Amniotic epithelial cell (primary cell): ENCODE measurements around the gene ROR2.
A peak's percentile ranks its signal among the peaks of the same experiment; 100 is the strongest.

Experiments used
- DNase-seq: peaks from one replicate; pipeline ENCODE4 v3.0.0-alpha.2; 2010; ENCODE audit warnings: low read depth

The ROR2 gene

DNA sequence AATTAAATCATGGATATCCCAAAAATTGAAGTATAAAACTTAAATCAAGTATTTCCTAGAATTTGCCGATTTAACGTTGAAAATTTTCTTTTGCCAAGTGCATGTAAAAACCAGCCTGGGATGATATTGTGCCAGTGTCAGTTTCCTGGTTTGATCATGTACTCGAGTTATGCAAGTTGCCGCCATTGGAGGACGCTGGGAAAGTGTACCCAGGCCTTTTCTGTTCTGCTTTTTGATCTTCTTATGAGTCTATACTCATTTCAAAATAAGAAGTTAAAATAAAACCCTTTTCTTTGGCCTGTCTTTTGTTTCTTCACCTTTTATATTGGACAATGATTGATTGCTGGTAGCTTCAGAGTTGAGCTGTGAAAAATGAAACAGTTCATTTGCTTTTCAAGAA, 433.3 kb downstream of the ROR2 start:
- DNase-seq, result no peak

GRCh38 chr9:91516081-91516480, 433.9 kb downstream of the ROR2 start:
- DNase-seq, result no peak

DNA sequence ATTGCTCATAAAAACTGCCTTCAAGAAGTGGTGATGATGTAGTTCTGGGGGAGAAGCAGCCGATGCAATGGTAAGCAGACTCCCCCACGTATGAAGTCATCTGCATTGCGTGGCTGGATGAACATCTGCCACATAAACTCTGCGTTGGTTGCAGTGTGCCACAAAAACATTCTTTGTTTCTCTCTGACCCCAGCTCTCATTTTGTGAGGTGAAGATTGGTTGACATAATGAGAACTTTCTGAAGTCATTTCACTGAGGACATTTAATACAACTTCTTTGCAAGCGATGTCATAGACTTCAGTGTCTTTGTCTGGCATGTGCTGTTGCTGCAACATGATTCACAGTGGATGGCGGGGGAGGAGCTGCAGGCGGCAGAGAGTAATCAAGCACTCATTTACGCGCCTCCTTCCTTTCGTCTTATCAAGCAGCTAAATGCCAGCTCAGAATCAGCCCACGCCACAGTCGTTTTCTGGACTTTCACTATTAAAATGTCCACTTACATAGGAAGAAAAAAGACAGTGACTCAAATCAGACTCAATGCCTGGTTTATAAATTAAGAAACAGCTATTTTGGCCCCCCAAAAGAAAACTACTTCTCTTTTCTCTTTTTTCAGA, 434.8 kb downstream of the ROR2 start:
- DNase-seq, result peak; percentile 98
